HG03457 (cell line): ENCODE measurements around the gene ATG5.

Experiments
- ATAC-seq: cut with Tn5 transposase; IDR thresholded peaks from one replicate; pipeline ENCODE4 v1.9.1; 2021; ENCODE audit warnings: moderate number of reproducible peaks; ENCODE audit not compliant: unreplicated experiment

Gene ATG5

DNA sequence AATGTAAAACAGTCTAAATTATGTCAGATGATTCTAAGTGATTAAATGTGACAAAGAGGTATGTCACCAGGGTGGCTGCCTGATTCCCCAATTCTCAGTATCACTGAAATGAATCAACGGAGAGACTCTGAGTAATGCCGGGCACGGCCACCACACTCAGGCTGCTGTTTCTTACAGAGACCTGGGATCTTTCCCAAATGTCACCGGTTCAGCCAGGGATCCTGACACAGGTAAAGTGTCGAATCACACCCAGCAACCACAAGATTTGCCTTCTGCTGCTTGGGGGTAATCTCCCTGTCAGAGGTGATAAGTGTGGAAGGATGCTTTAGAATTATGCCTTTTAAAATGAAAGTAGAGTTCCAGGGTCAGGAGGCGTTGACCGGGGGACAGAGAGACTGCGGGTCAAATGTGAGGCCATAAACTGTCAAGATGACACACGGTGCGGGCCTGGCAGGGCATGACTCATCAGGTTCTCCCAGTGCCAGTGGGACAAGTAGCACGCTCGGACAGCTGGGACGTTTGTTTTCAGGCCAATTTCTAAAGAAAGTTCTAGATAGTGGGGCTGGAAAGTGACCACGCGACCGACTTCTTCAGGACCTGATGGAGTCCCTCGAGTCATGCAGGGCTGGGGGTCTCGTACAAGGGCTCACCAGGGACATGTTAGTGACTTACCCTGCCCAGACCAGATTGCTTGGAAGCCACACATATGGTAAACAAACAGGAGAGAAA is 190.5 kb downstream of the ATG5 start:
- ATAC-seq: no peak
